ENCODE measurements around the gene QSOX1.

Gene QSOX1

GRCh38 chr1:180227861-180228647 lies 73.4 kb downstream of the QSOX1 start:
- Mint-ChIP-seq H3K27me3 (peaks cover 47% of the 10 kb centered on the region), H3K4me1 (peaks cover 15% of the 10 kb centered on the region), H3K27ac (no peak overlapping the region), H3K4me3 (peak overlapping the region; percentile 68), H3K36me3 (no peaks in the 10 kb centered on the region), H3K9me3 (no peaks in the 10 kb centered on the region)

- H3K27ac Mint-ChIP-seq: no peak overlapping the region
- no peaks in the 10 kb centered on the region for H3K9me3 Mint-ChIP-seq
- no peaks in the 10 kb centered on the region for H3K36me3 Mint-ChIP-seq
- peaks cover 54% of the 10 kb centered on the region for H3K27me3 Mint-ChIP-seq
- H3K4me1 Mint-ChIP-seq: peaks cover 17% of the 10 kb centered on the region
- H3K4me3 Mint-ChIP-seq: peak overlapping the region; percentile 68
These were observed 74.2 kb downstream of the QSOX1 start for GRCh38 chr1:180228648-180229482.

GRCh38 chr1:180229483-180230415 lies 75.1 kb downstream of the QSOX1 start, which contains the start of gene LHX4:
Gene LHX4 (plus strand): TSS chr1:180230264. CDS start chr1:180230530, 266 bp downstream.
- H3K9me3 Mint-ChIP-seq: no peaks in the 10 kb centered on the region
- no peak within 1 kb of the TSS for H3K27ac Mint-ChIP-seq
- peak within 1 kb of the TSS; percentile 80 for H3K4me3 Mint-ChIP-seq
- H3K27me3 Mint-ChIP-seq: peaks cover 56% of the 10 kb centered on the region
- peaks cover 25% of the 10 kb centered on the region for H3K4me1 Mint-ChIP-seq
- no peaks in the 10 kb centered on the region for H3K36me3 Mint-ChIP-seq

GRCh38 chr1:180230416-180230790 lies 75.7 kb downstream of the QSOX1 start:
- Mint-ChIP-seq H3K4me1 (peaks cover 32% of the 10 kb centered on the region), H3K27ac (no peak overlapping the region), H3K4me3 (peak overlapping the region; percentile 80), H3K36me3 (no peaks in the 10 kb centered on the region), H3K27me3 (peaks cover 54% of the 10 kb centered on the region), H3K9me3 (no peaks in the 10 kb centered on the region)

- H3K4me1 Mint-ChIP-seq: peaks cover 37% of the 10 kb centered on the region
- H3K36me3 Mint-ChIP-seq: no peaks in the 10 kb centered on the region
- no peak overlapping the region for H3K27ac Mint-ChIP-seq
- H3K9me3 Mint-ChIP-seq: no peaks in the 10 kb centered on the region
- H3K27me3 Mint-ChIP-seq: peaks cover 56% of the 10 kb centered on the region
- H3K4me3 Mint-ChIP-seq: peak overlapping the region; percentile 68
These were observed 76.3 kb downstream of the QSOX1 start for GRCh38 chr1:180230791-180231505.

GRCh38 chr1:180231506-180231921 lies 76.8 kb downstream of the QSOX1 start:
- Mint-ChIP-seq H3K36me3 (no peaks in the 10 kb centered on the region), H3K4me1 (peaks cover 42% of the 10 kb centered on the region), H3K4me3 (peak overlapping the region; percentile 78), H3K27me3 (peaks cover 61% of the 10 kb centered on the region), H3K27ac (no peak overlapping the region), H3K9me3 (no peaks in the 10 kb centered on the region)

GRCh38 chr1:180231936-180232335 lies 77.3 kb downstream of the QSOX1 start:
- Mint-ChIP-seq H3K27me3 (peaks cover 62% of the 10 kb centered on the region), H3K9me3 (no peaks in the 10 kb centered on the region), H3K27ac (no peak overlapping the region), H3K36me3 (no peaks in the 10 kb centered on the region), H3K4me3 (peak overlapping the region; percentile 78), H3K4me1 (peaks cover 44% of the 10 kb centered on the region)

GRCh38 chr1:180232521-180233043 lies 77.9 kb downstream of the QSOX1 start:
- Mint-ChIP-seq H3K36me3 (no peaks in the 10 kb centered on the region), H3K4me1 (peaks cover 44% of the 10 kb centered on the region), H3K9me3 (no peaks in the 10 kb centered on the region), H3K27me3 (peaks cover 64% of the 10 kb centered on the region), H3K27ac (no peak overlapping the region), H3K4me3 (peak overlapping the region; percentile 11)

GRCh38 chr1:180233191-180234011 lies 78.7 kb downstream of the QSOX1 start:
- H3K27ac Mint-ChIP-seq: no peak overlapping the region
- H3K9me3 Mint-ChIP-seq: no peaks in the 10 kb centered on the region
- H3K4me1 Mint-ChIP-seq: peaks cover 45% of the 10 kb centered on the region
- peaks cover 62% of the 10 kb centered on the region for H3K27me3 Mint-ChIP-seq
- no peak overlapping the region for H3K4me3 Mint-ChIP-seq
- H3K36me3 Mint-ChIP-seq: no peaks in the 10 kb centered on the region

- peaks cover 41% of the 10 kb centered on the region for H3K4me1 Mint-ChIP-seq
- H3K9me3 Mint-ChIP-seq: no peaks in the 10 kb centered on the region
- peaks cover 65% of the 10 kb centered on the region for H3K27me3 Mint-ChIP-seq
- no peak overlapping the region for H3K27ac Mint-ChIP-seq
- no peaks in the 10 kb centered on the region for H3K36me3 Mint-ChIP-seq
- H3K4me3 Mint-ChIP-seq: peak overlapping the region; percentile 55
These were observed 79.9 kb downstream of the QSOX1 start for GRCh38 chr1:180234369-180235076.

- no peak overlapping the region for H3K27ac Mint-ChIP-seq
- no peaks in the 10 kb centered on the region for H3K36me3 Mint-ChIP-seq
- H3K27me3 Mint-ChIP-seq: peaks cover 70% of the 10 kb centered on the region
- H3K9me3 Mint-ChIP-seq: no peaks in the 10 kb centered on the region
- no peak overlapping the region for H3K4me3 Mint-ChIP-seq
- H3K4me1 Mint-ChIP-seq: peaks cover 41% of the 10 kb centered on the region
These were observed 80.4 kb downstream of the QSOX1 start for GRCh38 chr1:180235077-180235501.

GRCh38 chr1:180235502-180236239 lies 81.0 kb downstream of the QSOX1 start:
- H3K4me3 Mint-ChIP-seq: no peak overlapping the region
- no peaks in the 10 kb centered on the region for H3K36me3 Mint-ChIP-seq
- peaks cover 73% of the 10 kb centered on the region for H3K27me3 Mint-ChIP-seq
- peaks cover 41% of the 10 kb centered on the region for H3K4me1 Mint-ChIP-seq
- no peaks in the 10 kb centered on the region for H3K9me3 Mint-ChIP-seq
- H3K27ac Mint-ChIP-seq: no peak overlapping the region

Measured in activated naive CD4-positive, alpha-beta T cell treated with anti-CD3 and anti-CD28 coated beads, Interleukin-2, amount 50 U/mL, for 24 hours (primary cell).